Prostate gland (tissue), 2 donors: Measurements from ENCODE around the gene ARHGAP27. TPM values are rescaled to one million over a fixed set of nuclear protein-coding genes. Genes with fewer than 3 reads are reported as not detected.
"Not testable (repeated sequence)": the region's sequence is repeated elsewhere in the genome, so short reads cannot be mapped to it uniquely, and the experiment has no call there.

Source experiments
- DNase-seq: peaks from one replicate; pipeline ENCODE4 v3.0.0-alpha.2; 2019; ENCODE audit warnings: low spot score
- H3K27ac ChIP-seq, 2 donors: fragments of 200-600 bp; sonication (generic); 2 replicates each; pipeline ENCODE4 v1.5.1; 2017 to 2019
- H3K27me3 ChIP-seq: fragments of 200-600 bp; sonication (generic); replicated peaks from 2 replicates; pipeline ENCODE4 v1.5.1; 2019; ENCODE audit not compliant: insufficient read depth
- H3K36me3 ChIP-seq, 2 donors: fragments of 200-600 bp; sonication (generic); 1 replicate in 1 of 2; 2 replicates in 1 of 2; pipeline versions ENCODE4 v1.5.1 to v1.8.1; 2017 to 2019
- H3K4me1 ChIP-seq: fragments of 200-600 bp; sonication (generic); replicated peaks from 2 replicates; pipeline ENCODE4 v1.5.1; 2019
- H3K4me3 ChIP-seq, 2 donors: fragments of 200-600 bp; sonication (generic); 2 replicates each; pipeline ENCODE4 v1.5.1; 2017 to 2019
- H3K9me3 ChIP-seq: fragments of 200-600 bp; sonication (generic); 2 replicates; pipeline ENCODE4 v1.5.1; 2017
- POLR2A ChIP-seq: fragments of 450-650 bp; IDR thresholded peaks from one replicate; pipeline ENCODE4 v1.6.1; 2016; ENCODE audit warnings: antibody characterized with exemption, mild to moderate bottlenecking
- POLR2AphosphoS5 ChIP-seq: sonication (generic); formaldehyde crosslinking; IDR thresholded peaks from one replicate; pipeline ENCODE4 v1.6.1; 2017; ENCODE audit warnings: antibody characterized with exemption
- WGBS: methylation state at CpG from one replicate; pipeline ENCODE4 v1.1.5; 2018; 5-methylcytosine and 5-hydroxymethylcytosine counted together
- intact Hi-C: fragments of 100-400 bp; cut with DNase I; formaldehyde crosslinking; loops from one replicate; pipeline ENCODE4 v1.14.2; 2022
- total RNA-seq, 2 donors: library from RNA; depleted of rRNA; stranded (reverse); fragments of >200 nt; gene quantifications; one replicate each; pipeline ENCODE4 v1.1.0, GENCODE V29; 2016
- TF ChIP-seq, protein P1 (sequence below), 4 experiments: fragments of 200-600 bp in 2 of 4; fragments of 450-650 bp in 2 of 4; sonication (generic) in 2 of 4; IDR thresholded peaks; 1 replicate in 3 of 4; 2 replicates in 1 of 4; pipeline ENCODE4 v1.5.1; 2016 to 2019; ENCODE audit warnings: antibody characterized with exemption in 4 of 4, mild to moderate bottlenecking in 2 of 4, moderate library complexity in 2 of 4

Gene ARHGAP27
- total RNA-seq, 2 donors from 2014 or later: 37.9 to 39.9 TPM

DNA sequence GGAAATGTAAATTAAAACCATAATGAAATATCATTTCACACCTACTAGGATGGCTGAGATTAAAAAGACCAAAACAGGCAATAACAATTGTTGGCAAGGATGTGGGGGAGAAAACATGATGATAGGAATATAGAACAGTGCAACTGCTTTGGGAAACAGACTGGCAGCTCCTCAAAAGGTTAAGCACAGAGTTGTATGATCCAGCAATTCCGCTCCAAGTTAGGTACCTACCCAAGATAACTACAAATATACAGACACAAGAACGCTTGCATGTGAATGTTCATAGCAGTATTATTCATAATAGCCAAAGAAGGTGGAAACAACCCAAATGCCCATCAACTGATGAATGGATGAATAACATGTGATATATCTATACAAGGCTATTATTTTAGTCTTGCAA lies 80.8 kb downstream of the ARHGAP27 start:
- Histone ChIP-seq H3K9me3 (no peaks in the 10 kb centered on the region), H3K27me3 (no peaks in the 10 kb centered on the region)
- intact Hi-C loops: no loop called here

DNA sequence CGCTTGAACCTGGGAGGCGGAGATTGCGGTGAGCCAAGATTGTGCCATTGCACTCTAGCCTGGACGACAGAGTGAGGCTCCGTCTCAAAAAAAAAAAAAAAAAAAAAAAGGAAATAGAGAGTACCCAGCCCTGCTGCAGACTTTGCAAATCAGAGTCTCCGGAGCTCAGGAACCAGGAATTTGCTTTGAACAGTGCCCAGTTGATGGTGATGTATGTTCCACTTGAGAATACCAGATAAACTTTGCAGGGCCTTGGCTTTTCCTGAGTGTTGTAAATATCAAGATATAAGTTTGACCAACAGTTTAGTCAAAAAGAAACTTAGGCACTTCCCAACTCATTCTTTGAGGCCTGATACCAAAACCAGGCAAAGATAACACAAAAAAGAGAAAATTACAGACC lies 85.2 kb downstream of the ARHGAP27 start:
- intact Hi-C loops: no loop called here
- H3K4me3 ChIP-seq: no peak overlapping the region
- H3K27ac ChIP-seq: no peak overlapping the region
- no peaks in the 10 kb centered on the region for H3K36me3 ChIP-seq
- 91% methylated on average over 6 of the region's 6 CpGs for WGBS
- DNase-seq: no peak
- H3K4me1 ChIP-seq: no peaks in the 10 kb centered on the region
- TF ChIP-seq POLR2AphosphoS5: no peak
- TF ChIP-seq, protein P1, sequence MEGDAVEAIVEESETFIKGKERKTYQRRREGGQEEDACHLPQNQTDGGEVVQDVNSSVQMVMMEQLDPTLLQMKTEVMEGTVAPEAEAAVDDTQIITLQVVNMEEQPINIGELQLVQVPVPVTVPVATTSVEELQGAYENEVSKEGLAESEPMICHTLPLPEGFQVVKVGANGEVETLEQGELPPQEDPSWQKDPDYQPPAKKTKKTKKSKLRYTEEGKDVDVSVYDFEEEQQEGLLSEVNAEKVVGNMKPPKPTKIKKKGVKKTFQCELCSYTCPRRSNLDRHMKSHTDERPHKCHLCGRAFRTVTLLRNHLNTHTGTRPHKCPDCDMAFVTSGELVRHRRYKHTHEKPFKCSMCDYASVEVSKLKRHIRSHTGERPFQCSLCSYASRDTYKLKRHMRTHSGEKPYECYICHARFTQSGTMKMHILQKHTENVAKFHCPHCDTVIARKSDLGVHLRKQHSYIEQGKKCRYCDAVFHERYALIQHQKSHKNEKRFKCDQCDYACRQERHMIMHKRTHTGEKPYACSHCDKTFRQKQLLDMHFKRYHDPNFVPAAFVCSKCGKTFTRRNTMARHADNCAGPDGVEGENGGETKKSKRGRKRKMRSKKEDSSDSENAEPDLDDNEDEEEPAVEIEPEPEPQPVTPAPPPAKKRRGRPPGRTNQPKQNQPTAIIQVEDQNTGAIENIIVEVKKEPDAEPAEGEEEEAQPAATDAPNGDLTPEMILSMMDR (IDR thresholded peaks at IDR 0.05): no peak
- no peak for TF ChIP-seq POLR2A
- no peaks in the 10 kb centered on the region for H3K27me3 ChIP-seq
- H3K9me3 ChIP-seq: no peaks in the 10 kb centered on the region

More for the DNA sequence above, 80.8 kb downstream of the ARHGAP27 start:
- Histone ChIP-seq H3K36me3 (no peaks in the 10 kb centered on the region), H3K4me3 (no peak overlapping the region), H3K27ac (no peak overlapping the region), H3K4me1 (no peaks in the 10 kb centered on the region)
- no peak for DNase-seq
- WGBS: 97% methylated on average over 2 of the region's 2 CpGs
- no peak for TF ChIP-seq POLR2AphosphoS5
- TF ChIP-seq, protein P1 (IDR thresholded peaks at IDR 0.05): no peak
- no peak for TF ChIP-seq POLR2A

DNA sequence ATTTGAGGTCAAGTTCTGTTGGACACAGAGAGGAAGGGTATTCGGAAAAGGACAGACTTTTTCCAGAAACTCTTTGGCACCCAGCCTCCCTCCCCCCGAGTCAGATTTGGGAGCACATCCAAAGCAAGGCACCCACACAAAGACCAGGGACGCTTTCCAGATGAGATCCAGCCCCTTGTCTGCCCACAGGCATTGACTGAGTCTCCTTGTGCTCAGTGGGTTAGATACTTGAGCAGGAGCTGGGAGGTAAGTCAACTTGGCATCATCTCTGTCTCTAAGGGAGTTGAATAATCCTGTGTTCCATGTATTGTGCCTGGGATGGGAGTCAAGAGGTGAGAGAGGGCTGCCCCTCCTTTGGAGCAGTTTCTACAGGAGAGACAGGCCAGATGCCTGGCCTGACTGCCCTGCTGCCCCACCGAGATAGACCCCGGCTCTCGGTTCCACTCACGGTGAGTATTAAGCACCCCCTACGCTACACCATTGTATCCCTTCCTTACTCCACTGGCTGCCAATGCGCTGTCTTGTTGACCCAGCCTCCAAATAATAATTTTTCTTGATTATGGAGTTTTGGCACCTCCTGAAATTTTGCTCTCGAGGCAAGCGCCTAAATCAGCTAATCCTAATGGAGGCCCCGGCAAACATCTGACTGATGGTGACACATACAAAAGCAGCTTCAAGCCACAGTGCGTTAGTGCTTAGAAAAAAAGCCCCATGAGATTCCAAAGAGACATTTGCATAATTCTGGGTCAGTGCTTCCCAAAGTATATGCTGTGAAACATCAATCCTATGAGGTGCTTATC lies 86.3 kb downstream of the ARHGAP27 start:
- Histone ChIP-seq H3K4me1 (no peaks in the 10 kb centered on the region), H3K4me3 (no peak overlapping the region), H3K27me3 (no peaks in the 10 kb centered on the region), H3K9me3 (no peaks in the 10 kb centered on the region), H3K36me3 (no peaks in the 10 kb centered on the region), H3K27ac (peak overlapping the region; percentile 19 to 20)
- TF ChIP-seq POLR2AphosphoS5: no peak
- TF ChIP-seq, protein P1 (IDR thresholded peaks at IDR 0.05): no peak
- TF ChIP-seq POLR2A: no peak
- DNase-seq: no peak
- 65% methylated on average over 13 of the region's 13 CpGs for WGBS
- intact Hi-C loops: no loop called here

DNA sequence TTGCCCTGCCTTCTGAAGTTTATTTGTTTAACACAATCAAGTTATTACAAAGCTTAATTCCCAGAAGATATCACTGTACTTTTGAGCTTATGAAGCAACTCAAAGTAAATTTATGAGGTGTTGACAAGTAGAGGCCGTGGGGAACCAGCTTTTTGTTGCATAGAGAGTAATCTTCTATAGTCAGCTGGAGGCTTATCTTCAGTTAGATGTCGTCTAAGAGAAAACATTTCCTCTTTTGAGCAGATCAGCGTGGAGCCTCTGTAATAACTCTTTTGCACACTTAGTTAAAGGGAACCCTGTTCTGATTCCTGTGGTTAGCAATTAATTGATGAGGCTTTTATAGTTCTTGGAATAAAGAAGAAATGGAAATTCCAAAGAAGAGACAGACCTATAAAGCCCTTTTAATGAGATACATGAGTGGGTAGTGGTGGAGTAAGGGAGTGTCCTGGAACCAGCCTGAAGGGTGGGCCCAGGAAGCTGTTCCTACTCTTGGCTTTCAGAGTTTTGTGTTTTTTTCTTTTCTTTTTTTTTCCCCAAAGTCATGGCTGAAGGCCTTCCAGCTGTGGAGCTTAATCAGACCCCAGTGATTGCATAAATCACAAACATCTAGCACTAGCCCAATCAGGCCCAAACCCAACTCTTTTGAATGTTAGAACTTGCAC lies 87.0 kb downstream of the ARHGAP27 start:
- peak overlapping the region; percentile 19 to 20 for H3K27ac ChIP-seq
- H3K4me3 ChIP-seq: no peak overlapping the region
- TF ChIP-seq, protein P1 (IDR thresholded peaks at IDR 0.05): no peak
- TF ChIP-seq POLR2AphosphoS5 (no peak), POLR2A (no peak)
- no peaks in the 10 kb centered on the region for H3K9me3 ChIP-seq
- no peaks in the 10 kb centered on the region for H3K36me3 ChIP-seq
- no peaks in the 10 kb centered on the region for H3K4me1 ChIP-seq
- intact Hi-C loops: no loop called here
- H3K27me3 ChIP-seq: no peaks in the 10 kb centered on the region
- 8% methylated on average over 3 of the region's 3 CpGs for WGBS
- no peak for DNase-seq

DNA sequence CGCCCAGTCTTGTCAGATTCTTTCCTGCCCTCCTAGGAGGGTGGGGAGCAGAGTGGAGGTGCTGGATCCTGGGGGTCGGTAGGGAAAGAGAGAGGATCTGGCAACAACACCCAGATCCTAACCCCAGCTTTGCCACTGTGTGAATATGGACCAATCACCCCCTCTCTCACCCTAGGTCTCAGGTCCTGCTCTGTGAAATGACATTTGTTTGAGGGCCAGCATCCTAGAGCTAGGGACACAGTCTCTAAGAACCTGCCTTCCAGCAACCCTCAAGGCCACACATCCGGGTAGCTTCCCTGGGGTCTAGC lies 87.5 kb downstream of the ARHGAP27 start:
- 54% methylated on average over 3 of the region's 3 CpGs for WGBS
- intact Hi-C loops: no loop called here
- H3K27me3 ChIP-seq: no peaks in the 10 kb centered on the region
- no peaks in the 10 kb centered on the region for H3K9me3 ChIP-seq
- TF ChIP-seq POLR2A (no peak), POLR2AphosphoS5 (no peak)
- TF ChIP-seq, protein P1 (IDR thresholded peaks at IDR 0.05): no peak
- no peaks in the 10 kb centered on the region for H3K36me3 ChIP-seq
- no peaks in the 10 kb centered on the region for H3K4me1 ChIP-seq
- no peak overlapping the region for H3K4me3 ChIP-seq
- H3K27ac ChIP-seq: peak overlapping the region in 1 of 2 donors; percentile 20
- no peak for DNase-seq

DNA sequence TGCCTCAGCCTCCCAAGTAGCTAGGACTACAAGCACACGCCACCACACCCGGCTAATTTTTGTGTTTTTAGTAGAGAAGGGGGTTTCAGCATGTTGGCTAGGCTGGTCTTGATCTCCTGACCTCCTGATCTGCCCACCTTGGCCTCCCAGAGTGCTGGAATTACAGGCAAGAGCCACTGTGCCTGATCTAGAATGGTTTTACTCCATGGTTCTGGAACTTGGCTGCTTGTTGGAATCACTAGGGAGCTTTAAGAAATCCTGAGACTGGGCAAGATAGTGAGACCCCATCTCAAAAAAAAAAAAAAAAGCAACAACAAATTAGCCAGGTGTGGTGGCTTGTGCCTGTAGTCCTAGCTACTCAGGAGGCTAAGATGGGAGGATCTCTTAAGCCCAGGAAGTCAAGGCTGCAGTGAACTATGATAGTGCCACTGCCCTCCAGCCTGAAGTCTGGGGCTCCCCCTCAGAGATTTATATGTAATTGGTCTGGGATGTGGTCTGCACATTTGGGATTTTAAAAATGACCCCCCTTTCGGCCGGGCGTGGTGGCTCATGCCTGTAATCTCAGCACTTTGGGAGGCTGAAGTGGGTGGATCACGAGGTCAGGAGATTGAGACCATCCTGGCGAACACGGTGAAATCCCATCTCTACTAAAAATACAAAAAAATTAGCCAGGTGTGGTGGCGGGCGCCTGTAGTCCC lies 88.6 kb downstream of the ARHGAP27 start:
- H3K27me3 ChIP-seq, H3K9me3 ChIP-seq, H3K27ac ChIP-seq, intact Hi-C loops, H3K4me1 ChIP-seq, DNase-seq, H3K4me3 ChIP-seq, H3K36me3 ChIP-seq: not testable (repeated sequence)
- WGBS: 94% methylated on average over 10 of the region's 10 CpGs
